ENCODE results near the gene ZC3H14.

The ZC3H14 gene

DNA sequence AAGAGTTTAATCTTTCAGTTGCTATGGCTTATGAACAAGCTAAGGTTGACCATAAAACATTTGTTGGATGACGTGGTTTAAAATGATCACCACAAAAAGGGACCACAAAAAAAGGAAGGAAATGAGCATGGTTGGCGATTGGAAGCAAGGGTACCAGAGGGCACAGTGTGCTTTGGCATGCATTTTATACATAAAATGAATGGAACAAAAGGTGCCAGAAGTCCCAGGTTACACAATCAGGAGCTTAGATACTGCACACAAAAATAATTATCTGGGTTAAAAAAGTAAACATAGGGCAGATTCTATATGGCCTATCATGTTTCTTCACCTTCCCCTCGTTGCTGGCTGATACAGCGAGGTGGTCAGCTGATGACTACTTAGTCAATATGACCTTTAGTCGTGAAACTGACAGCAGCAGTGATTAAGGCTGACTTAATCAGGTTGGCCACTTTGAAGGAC is 50.7 kb downstream of the ZC3H14 start:
- peak; percentile 63 for DNase-seq

DNA sequence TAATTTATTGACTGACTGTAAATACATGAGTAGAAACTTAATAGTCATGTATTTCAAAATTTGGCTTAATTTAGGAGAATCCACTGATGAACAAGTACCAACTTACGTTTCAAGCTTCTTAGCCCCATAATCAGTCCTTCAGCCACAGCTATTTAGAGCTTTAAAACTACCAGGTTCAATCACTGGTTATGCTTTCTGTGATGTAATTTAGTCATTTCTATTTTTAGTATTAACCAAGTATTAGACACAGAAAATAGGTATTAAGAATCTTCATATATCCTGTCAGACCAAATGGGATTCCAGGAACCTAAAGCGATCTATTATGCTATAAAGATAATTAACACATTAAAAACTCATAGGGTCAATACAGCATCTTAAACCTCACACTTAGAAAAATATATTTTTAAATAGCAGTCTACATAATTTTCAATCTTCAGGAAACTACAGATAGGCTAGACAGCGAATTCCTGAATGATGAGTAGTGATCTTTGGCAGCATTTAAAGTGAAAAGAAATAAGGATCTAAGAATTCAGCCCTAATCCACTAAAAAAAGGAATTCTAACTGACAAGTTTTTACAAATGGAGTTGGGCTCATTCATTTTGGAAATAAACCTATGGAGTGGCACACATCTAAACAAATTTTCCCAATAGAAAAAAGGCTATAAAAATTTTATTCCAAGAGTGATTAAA is 51.5 kb downstream of the ZC3H14 start:
- DNase-seq, result no peak

DNA sequence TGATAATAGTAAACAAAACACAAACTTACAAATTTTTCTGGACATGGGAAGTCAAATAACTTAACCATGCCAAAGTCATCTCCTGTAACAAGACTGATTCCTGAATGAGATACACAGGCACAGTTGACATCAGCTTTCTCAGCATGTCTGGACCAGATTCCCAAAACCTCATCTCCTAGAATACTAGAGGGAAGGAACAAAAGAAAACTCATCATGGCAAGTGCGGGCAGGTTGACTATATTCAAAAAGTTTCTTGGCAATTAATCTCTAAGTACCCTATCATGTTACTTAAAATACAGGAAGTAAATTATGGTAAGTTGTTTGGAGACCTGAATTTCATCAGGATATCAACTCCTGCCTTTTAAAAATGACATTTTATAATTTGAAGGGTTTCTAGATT is 53.9 kb downstream of the ZC3H14 start:
- DNase-seq, result no peak

DNA sequence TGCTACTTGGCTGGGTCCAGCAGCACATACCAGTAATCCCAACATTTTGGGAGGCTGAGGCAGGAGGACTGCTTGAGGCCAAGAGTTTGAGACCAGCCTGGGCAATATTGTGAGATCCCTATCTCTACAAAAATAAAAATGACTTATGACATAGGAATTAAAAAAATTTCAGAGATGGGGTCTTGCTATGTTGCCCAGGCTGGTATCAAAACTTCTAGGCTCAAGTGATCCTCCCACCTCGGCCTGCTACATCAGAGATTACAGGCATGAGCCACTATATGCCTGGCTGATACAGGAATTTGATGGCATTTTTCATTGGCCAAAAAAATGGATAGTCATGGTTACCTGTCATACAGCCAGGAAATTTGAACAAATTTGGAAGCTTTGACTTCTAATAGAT is 54.6 kb downstream of the ZC3H14 start:
- no peak for DNase-seq

DNA sequence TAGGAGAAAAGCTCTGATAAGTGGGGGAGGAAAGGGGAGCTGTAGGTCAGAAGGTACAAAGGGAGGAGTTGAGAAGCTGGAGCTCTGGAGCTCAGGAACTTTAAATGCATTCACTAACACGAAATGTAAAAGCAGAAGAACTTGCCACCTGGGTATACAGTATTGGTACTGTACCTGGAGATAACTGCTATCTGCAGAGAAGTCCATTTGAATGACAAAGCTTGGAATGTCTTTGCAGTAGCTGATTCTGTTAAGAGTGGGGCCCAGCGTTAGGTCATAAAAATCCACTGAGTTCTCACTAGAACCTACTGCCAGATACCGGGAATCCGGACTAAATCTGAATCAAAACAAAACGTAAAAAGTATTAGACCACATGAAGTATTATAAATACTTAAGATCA is 55.6 kb downstream of the ZC3H14 start:
- DNase-seq, result no peak

DNA sequence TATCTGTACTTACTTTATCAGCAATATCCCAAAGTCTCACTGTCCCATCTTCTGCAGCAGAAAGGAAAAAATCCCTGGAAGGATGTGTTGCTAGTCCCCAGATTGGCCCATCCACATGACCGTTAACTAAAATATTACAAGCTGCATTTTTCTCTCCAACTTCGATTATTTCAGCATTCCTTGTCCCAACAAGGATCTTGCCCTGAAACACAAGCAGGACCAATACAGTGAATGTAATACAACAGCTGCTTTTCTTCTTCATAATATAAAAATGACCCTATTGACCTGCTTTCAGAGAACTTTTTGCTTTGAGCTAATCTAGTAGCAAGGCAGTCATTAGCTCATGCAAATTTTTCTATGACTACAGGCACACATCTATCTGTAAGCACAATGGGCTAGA is 58.3 kb downstream of the ZC3H14 start:
- no peak for DNase-seq

DNA sequence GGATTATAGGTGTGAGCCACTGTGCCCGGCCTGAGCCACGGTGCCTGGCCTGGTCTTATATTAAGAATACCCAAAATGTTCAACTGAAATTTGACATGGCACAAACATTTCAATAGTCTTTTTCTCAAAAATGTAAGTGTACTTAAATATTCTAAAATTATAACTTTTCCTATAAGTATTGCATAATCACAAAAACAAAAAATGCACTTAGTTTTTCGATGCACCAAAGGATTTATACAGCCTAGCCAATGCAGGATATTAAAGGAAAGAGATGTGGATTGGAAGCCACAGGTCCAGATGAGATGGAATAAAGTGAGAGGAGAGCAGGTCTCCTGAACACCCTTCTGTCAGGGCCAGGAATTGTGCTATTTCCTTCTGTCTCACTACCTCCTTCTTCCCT is 62.8 kb downstream of the ZC3H14 start:
- DNase-seq, result no peak

DNA sequence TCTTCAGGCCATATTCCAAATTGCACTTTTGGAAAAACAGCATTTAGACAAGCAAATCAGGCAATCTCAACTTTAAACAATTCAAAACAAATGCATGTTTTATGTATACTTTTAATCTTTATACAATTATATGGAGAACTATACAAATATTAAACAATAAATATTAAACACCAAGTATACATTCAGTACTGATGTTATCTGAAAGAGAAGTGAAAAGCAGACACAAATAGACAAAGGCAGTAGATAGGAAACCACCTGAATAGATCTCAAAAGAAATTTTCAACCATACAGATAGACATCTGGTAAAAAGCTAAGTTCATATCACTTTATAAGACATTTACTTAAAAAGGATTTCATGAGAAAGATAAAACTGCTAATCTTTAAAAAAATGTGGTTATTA is 65.2 kb downstream of the ZC3H14 start:
- DNase-seq, result no peak

DNA sequence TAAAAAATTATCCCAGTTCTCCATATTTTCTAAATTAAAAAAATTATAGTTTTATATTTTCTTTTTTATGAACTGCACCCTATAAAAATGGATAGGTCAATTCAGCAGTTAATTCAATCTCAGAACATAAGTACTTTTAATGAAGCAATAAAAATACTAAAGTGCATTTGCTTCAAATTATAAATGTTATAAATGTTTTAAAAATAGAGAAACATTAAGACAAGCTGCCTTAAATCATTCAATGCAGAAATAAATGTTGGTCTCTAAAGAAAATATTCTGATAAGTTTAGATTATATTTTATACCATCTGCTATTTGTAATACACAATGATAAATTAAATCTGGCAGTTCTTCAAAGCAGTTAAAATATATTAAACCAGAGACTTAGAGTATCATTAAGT is 65.6 kb downstream of the ZC3H14 start:
- DNase-seq, result no peak

DNA sequence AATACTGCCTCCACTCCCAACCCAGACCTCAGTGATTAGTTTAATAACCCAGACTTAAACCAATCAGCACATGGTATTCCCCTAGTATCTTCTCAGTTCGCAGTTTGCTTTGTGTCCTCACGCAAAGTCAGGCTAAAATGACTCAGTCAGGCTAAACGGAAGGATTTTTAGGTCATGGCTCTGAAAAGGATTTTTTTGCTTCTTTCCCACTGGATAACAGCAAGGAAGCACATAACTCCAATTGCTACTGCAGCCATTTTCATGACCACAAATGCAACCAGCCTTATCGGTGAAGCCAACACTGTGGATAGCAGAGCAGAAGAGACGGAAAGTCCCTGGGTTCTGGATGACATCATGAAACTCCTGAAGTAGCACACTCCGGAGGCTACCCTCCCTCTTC is 67.7 kb downstream of the ZC3H14 start:
- DNase-seq, result no peak

DNA sequence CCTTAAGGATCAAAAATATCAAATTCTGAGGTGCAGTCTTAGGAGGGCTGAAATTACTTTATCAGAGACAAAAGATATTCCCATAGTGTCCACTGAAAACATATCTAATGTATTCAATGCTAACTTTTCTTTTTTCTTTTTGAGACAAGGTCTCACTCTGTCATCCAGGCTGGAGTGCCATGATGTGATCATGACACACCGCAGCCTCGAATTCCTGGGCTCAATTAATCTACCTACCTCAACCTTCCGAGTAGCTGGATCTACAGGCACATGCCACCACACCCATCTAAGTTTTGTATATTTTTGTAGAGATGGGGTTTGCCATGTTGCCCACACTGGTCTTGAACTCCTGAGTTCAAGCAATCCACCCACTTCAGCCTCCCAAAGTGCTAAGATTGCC is 68.3 kb downstream of the ZC3H14 start:
- DNase-seq, result no peak

DNA sequence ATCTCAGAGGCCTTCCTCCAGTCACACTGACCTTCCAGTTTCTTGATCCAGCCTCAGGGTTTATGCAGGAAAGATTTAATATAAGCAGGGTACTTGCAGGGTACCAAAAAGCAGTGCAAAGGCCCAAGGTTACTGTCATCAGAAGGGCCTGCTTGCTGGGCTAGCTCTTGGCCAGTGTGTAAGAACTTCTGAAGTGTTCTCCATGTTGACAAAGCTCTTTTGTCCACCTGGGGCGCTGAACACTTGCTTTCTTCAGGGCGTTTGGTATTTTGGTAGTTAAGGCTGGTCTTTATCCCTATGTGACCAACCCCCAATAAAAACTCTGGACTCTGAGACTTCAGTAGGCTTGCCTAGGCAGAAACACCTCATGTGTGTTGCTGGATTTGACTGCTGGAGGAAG is 69.7 kb downstream of the ZC3H14 start:
- DNase-seq, result no peak

DNA sequence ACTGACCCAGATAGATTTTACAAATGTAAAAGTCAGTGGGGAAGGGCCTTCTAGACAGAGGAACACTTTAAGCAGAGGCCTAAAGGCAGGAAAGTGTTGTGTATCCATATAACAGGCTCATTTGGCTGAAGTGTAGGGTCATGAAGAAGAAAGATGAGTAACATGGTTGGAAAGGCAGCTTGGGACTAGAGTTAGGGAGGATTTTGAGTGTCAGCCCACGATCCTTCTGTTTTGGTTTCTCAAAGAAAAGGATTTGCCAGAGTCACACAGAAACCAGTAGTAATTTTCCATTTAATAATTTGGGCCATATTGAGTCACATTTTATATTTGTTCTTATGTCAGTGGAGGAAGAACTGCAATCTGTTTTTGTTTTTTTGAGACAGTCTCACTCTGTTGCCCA is 76.4 kb downstream of the ZC3H14 start:
- no peak for DNase-seq

DNA sequence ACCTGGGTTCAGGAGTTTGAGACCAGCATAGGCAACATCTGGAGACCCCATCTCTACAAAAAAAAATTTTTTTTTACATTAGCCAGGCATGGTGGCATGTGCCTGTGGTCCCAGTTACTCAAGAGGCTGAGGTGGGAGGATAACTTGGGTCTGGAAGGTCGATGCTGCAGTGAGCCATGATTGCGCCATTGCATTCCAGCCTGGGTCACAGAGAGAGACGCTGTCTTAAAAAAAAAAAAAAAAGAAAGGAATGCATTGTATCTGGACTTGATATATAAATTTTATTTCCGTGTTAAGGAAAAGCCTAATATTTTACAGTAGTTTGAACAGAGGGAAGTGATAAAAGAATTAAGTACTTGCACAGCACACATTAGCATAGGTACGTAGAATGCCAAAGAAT is 97.2 kb downstream of the ZC3H14 start:
- no peak for DNase-seq

DNA sequence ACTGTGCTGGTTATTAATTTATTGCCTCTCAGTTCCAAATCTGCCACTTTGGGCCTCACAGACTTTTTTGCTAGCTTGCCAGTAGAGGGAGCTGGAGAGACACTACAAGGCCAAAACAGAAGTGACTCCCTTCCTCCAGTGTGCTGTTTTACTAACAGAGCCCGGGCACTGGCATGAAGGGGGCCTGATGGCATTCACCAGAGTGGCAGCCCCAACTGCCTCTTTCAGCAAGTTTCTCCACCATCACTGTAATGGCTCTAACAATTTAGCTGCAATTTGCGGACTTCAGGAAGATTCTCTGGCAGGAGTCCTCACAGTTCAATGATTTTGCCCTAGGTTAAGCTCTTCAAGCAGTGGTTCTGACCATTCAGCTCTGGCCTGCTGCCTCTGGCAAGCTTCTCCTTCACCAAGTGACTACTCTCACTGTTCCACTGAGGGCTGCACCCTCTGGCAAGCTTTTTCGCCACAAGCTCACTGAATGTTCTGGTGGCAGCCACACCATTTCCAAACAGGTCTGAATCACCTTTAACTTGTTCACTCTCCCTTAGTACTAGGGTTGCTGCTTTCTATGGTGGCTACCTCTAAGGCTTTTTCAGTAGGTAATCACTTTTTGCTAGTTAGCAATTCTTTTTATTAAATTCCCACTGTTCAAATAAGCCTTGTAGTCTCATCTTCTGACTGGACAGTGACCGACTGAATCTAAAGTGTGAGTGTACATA is 104.9 kb downstream of the ZC3H14 start:
- DNase-seq, result no peak

DNA sequence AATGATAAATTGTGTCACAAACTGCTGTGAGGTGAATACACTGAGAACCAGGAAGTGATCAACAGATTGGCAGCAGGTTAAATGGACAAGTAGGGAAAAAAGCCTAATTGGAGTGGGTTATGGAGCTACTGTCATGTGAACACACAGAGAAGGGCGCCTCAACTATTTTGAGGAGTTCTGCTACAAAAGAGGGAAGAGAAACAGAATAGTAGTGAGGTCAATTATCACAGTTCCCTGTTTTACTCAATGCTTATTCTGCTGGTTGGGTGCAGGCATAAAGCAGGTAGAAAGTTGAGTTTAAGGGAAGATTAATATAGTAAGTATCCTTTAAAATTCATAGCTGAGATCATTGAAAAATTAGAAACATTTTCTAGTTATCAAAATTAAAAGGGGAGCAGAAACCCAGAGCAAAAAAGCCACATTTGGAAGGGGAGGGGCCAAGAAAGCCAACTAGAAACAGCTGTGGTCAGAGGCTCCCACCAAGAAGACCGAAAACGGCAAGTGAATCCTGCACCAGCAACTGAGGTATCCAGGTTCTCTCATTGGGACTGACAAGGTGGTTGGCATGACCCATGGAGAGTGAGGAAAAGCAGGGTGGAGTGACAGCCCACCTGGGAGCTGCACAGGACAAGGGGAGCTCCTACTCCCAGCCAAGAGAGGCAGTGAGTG is 105.7 kb downstream of the ZC3H14 start:
- no peak for DNase-seq

DNA sequence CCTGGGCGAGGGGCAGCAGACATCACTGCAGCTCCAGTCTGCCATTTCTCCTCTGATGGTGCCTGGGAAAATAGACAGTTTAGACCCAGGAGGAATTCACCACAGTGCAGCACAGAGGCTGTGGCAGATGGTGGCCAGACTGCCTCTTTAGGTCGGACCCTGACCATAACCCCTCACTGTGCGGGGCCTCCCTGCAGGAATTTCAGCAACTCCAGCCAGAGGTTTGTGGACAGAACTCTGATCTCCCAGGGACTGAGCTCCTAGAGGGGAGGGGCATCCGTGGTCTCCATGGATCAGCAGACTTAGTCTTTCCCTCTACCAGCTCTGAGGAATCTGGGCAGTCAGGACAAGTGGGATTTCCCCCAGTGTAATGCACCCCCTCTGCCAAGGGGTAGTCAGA is 106.5 kb downstream of the ZC3H14 start:
- no peak for DNase-seq
